ENCODE results near the gene RREB1. TPM values are rescaled to one million over a fixed set of nuclear protein-coding genes. Genes with fewer than 3 reads are reported as not detected.

RREB1 gene
- total and polyA plus RNA-seq, 2 of the 4 experiments (the other 2 are of a cell fraction), result 8.4 to 14.5 TPM

GRCh38 chr6:7204726-7205125, 97.0 kb downstream of the RREB1 start:
- Histone ChIP-seq H2BK120ac (ENCODE audit: low read depth, low read length) (no peak overlapping the region), H2BK15ac (ENCODE audit: low read depth, low read length) (no peak overlapping the region), H2BK20ac (ENCODE audit: low read depth, low read length) (no peak overlapping the region), H3K4me3 (ENCODE audit: insufficient read depth, low read depth, low read length) (no peak overlapping the region), H3K36me3 (ENCODE audit: control insufficient read depth, insufficient read depth, low read length) (peaks cover 25% of the 10 kb centered on the region), H3K27me3 (ENCODE audit: control insufficient read depth, insufficient read depth, low read length) (no peaks in the 10 kb centered on the region), H3K9ac (ENCODE audit: low read depth, low read length) (no peak overlapping the region), H4K5ac (ENCODE audit: low read depth, low read length) (no peak overlapping the region), H3K23ac (ENCODE audit: low read depth, low read length) (peak overlapping the region; percentile 59; the same call in 1 of the 2 replicates), H3K4me2 (ENCODE audit: low read depth, low read length) (no peak overlapping the region), H3K9me1 (ENCODE audit: insufficient read depth, low read length) (peaks cover 52% of the 10 kb centered on the region), H3K4ac (ENCODE audit: low read depth, low read length) (peak overlapping the region; percentile 64; the same call in 1 of the 2 replicates), H2AK9ac (replicated peaks; ENCODE audit: low read depth, low read length, poor library complexity) (no peak overlapping the region), H3K18ac (ENCODE audit: low read depth, low read length) (no peak overlapping the region), H4K8ac (ENCODE audit: low read depth in 2 of 2, low read length in 2 of 2) (peak overlapping the region in 1 of 2 experiments; percentile 23; a peak in 1 of 4 replicates), H4K20me1 (ENCODE audit: insufficient read depth, low read length) (peaks cover 16% of the 10 kb centered on the region; the same call in 1 of the 2 replicates), H3K9me3 (ENCODE audit: control insufficient read depth, insufficient read depth, low read length) (no peaks in the 10 kb centered on the region), H3K79me1 (ENCODE audit: low read depth in 1 of 2, low read length in 2 of 2) (peaks cover 58 to 80% of the 10 kb centered on the region in 2 experiments), H2AFZ (replicated peaks; ENCODE audit: low read length, poor library complexity) (no peak overlapping the region), H2BK5ac (ENCODE audit: low read depth, low read length, poor library complexity, severe bottlenecking) (no peak overlapping the region), H4K91ac (ENCODE audit: insufficient read depth, low read depth, low read length) (no peak overlapping the region), H3K4me1 (ENCODE audit: control insufficient read depth, insufficient read depth, low read length) (peaks cover 4% of the 10 kb centered on the region; the same call in 1 of the 2 replicates), H3K27ac (ENCODE audit: insufficient read depth, low read length) (no peak overlapping the region), H3K14ac (replicated peaks; ENCODE audit: low read depth, low read length) (0 out of 2 replicates have a peak overlapping the region, but pooled peaks have one; percentile 19), H2AK5ac (ENCODE audit: low read depth, low read length) (no peak overlapping the region), H3K56ac (ENCODE audit: extremely low read depth, insufficient read depth, low read length) (no peak overlapping the region)
- POLR2A ChIA-PET (ENCODE audit: unreplicated experiment), result no interaction called here
- ATAC-seq (ENCODE audit: low read depth), result peak; percentile 58
- DNase-seq, result peak; percentile 20
- in situ Hi-C loops (cut with MboI; ENCODE audit: low sequenced_read_pairs), result no loop called here
- BruUV-seq (replicated peaks), result no TSS peak
- no peak for TF ChIP-seq CHD1 (IDR thresholded peaks at IDR 0.05; ENCODE audit: low read depth, low read length)
- no peak for TF ChIP-seq RAD21 (IDR thresholded peaks at IDR 0.05; ENCODE audit: low read length)
- TF ChIP-seq NFE2L2 (IDR thresholded peaks at IDR 0.05; ENCODE audit: low read depth, low read length), result no peak
- TF ChIP-seq POLR2A (IDR thresholded peaks at IDR 0.05; ENCODE audit: low read depth, low read length), result no peak
- no peak for TF ChIP-seq MAFK (IDR thresholded peaks at IDR 0.05; ENCODE audit: low read depth, low read length)
- no peak for TF ChIP-seq FOS (IDR thresholded peaks at IDR 0.05; ENCODE audit: low read depth, low read length)
- TF ChIP-seq USF2 (IDR thresholded peaks at IDR 0.05; ENCODE audit: low read depth, low read length), result no peak
- no peak for TF ChIP-seq RFX5 (IDR thresholded peaks at IDR 0.05; ENCODE audit: low read depth, low read length)
- no peak for TF ChIP-seq MXI1 (IDR thresholded peaks at IDR 0.05; ENCODE audit: borderline replicate concordance, low read depth, low read length)
- TF ChIP-seq ELK1 (IDR thresholded peaks at IDR 0.05; ENCODE audit: borderline replicate concordance, low read depth, low read length), result no peak
- dilution Hi-C loops (cut with HindIII; ENCODE audit: low sequenced_read_pairs, unreplicated experiment), result no loop called here
- intact Hi-C loops (cut with micrococcal nuclease), result no loop called here
- 81% methylated on average over 2 of the region's 3 CpGs; no CpG with 5 or more reads in 1 of the 2 experiments for WGBS, 2 experiments (ENCODE audit: extremely low coverage in 2 of 2, insufficient read length in 1 of 2)
- CTCF ChIA-PET, result interaction anchor here (1.1 kb wide), 2 partner anchors 13 to 15 kb away, joined by 3 to 4 read pairs; no protein-coding TSS in a partner anchor
